ENCODE data around the gene WNT8B.

Gene WNT8B

GRCh38 chr10:100483876-100484666 lies 21.3 kb downstream of the WNT8B start:
- DNase-seq (ENCODE audit: low spot score), result no peak

DNA sequence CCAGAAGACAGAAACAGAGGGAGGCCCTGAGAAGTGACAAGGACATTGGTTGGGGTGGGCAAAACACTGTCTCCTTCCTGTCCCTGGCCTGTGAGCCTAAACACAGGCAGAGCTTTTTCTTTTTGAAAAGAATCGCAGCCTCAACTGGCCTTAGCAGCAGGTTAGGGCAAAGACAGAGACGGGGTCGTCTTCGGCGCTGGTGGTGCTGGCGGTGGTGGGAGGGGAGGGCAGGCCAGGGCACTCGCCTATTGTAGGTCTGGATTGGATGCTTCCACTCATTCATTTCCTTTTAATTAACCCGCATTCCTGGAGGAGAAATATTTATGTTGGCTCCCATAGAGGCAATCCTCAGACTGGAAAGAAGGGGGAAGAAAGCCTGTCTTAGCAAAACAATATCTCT lies 22.6 kb downstream of the WNT8B start:
- DNase-seq (ENCODE audit: low spot score), result no peak

DNA sequence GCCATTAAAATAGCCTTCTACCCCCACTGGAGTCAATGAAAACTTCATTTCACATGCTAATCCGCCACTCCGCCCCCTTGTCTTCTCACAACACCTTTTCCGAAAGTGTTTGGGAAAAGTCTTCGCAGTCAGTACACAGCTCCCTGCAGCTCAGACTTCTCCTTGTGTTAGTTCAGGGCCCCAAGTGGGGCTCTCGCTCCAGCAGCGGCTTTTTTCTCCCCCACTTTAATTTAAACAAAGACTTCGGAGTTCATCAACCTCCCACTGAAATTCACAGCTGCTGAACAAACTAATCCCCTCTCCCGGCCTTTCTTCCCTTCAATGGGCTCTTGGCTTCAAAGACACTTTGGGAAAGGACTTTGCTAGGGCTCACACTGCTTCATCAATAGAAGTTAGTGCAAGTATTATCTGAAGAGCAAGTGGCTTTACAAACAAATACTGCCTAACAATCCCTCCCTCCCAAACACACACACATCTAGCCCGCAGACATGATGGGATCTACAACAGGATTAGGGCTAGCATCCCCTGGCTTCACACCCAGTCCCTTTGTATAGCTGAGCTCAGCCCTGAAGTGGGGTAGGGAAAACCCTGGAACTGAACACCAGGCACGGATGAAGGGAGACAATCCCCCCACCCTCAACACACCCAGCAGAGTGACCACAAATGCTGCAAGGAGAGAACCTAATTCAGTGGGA lies 23.1 kb downstream of the WNT8B start:
- no peak for DNase-seq (ENCODE audit: low spot score)

DNA sequence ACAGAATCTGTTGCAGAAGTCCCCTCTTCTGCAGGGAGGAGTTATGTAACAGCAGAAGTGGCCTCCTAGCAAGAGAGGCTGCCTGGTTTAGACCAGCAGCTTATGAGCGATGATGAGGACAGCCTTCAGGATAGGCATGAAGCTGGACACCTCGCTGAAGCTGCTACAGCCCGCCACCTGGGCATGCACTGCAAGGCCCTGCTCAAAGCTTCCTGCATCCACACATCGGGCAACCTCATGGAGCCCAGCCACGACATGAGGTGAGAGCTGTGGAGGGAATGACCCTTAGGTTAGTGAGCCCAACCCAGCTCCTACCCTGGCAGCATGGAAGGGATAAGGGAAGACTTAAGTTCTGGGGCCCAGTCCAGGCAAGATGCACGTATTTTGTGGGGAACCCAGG lies 24.7 kb downstream of the WNT8B start:
- DNase-seq (ENCODE audit: low spot score), result no peak

DNA sequence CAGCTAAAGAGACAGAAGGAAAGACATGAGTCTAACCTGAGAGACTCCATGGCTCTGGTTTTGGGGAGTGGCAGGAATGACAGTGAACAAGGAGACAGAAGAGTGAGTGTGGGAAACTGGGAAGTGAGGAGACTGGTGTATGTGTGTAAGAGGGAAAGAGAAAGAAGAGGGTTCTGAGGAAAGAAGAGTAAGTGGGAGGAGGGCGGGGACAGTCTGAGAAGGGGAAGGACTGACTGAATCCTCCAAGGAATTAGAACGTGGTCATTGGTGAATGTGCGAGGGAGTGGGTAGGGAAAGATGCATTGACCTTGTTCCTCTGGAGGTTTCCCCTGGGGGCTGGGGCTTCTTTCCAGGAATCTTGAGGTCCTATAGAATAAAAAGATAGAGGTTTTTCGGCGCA lies 26.6 kb downstream of the WNT8B start:
- no peak for DNase-seq (ENCODE audit: low spot score)

DNA sequence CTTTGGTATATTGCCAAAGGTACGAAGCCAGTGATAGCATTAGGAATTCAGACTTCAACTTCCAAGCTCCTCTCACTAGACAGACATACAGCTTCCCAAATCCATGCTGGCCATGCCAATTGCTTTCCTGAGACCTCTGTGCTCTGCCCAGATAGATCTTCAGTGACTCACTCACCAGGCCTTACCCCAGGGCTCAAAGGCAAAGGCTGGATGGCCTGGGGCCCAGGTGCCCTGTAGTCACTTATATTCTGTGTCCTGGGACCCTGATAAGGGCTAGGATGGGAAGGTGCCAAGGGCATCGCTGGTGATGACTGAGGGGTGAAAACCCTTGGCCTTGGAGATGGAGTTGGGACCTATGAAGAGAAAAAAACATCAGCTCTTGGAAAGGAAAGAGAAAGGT lies 27.7 kb downstream of the WNT8B start:
- DNase-seq (ENCODE audit: low spot score), result no peak

- no peak for DNase-seq (ENCODE audit: low spot score)
Measured at GRCh38 chr10:100496567-100496966, 33.8 kb downstream of the WNT8B start.

- no peak for DNase-seq (ENCODE audit: low spot score)
Measured at GRCh38 chr10:100498059-100498458, 35.2 kb downstream of the WNT8B start.

DNA sequence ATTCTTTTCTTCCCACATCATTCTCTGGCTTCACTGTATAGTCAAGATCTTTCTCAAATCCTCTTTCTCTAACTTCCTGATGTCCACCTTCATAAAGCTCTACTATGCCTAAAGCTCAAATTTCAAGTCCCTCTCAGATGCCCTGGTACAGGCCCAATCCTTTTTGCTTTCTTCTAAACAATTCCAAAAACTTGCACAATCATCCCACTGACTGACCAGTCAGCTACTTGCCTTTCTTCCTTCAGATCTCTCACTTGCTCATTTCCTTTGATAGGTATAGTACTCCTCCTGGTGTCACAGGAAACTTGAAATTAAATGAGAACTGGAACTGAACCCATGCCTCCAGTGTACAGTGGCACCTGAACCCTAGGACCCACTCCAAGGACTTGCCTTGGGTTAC lies 38.6 kb downstream of the WNT8B start:
- no peak for DNase-seq (ENCODE audit: low spot score)

DNA sequence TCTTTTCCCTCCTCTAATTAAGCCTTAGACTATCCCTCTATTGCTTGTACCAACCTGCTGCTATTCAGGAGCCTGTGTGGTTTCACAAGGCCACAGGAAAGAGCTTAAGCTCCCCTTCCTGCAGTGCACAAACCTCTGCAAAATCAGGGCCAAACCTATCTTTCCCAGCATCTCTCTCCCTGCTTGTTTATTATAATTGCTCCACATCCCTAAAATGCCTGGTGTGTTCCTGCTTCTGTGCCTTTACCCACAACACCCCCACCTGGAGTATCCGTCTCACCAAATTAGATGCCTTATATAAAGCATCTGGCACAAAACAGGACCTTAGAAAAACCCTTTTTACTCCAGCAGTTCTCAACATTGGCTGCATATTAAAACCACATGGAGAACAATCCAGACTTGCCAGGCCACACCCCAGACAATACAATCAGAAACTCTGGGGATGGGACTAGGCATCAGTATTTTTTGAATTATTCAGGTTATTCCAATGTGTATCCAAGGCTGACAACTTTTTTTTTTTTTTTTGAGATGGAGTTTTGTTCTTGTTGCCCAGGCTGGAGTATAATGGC lies 40.2 kb downstream of the WNT8B start:
- DNase-seq (ENCODE audit: low spot score), result no peak

GRCh38 chr10:100504096-100504495 lies 41.3 kb downstream of the WNT8B start:
- DNase-seq (ENCODE audit: low spot score), result no peak

GRCh38 chr10:100505164-100505563 lies 42.4 kb downstream of the WNT8B start:
- no peak for DNase-seq (ENCODE audit: low spot score)

- no peak for DNase-seq (ENCODE audit: low spot score)
Measured at GRCh38 chr10:100506596-100507356, 44.0 kb downstream of the WNT8B start.

DNA sequence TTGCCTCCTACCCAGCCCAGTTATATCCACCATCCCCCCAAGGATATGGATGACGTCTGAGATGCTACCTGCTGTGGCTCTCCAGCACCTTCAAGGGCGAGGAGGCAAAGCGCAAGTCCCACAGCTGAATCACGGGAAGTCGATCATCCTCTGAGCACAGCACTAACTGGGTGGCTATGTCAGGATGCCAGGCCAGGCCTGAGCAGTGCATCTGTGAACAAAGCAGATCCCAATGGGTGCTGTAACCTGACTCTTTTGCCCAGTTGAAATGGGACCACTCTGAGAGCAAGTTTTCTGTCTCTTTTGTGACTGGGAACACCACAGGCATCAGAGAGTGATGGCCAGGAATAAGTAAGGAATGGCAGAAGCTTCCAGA lies 44.5 kb downstream of the WNT8B start:
- no peak for DNase-seq (ENCODE audit: low spot score)

DNA sequence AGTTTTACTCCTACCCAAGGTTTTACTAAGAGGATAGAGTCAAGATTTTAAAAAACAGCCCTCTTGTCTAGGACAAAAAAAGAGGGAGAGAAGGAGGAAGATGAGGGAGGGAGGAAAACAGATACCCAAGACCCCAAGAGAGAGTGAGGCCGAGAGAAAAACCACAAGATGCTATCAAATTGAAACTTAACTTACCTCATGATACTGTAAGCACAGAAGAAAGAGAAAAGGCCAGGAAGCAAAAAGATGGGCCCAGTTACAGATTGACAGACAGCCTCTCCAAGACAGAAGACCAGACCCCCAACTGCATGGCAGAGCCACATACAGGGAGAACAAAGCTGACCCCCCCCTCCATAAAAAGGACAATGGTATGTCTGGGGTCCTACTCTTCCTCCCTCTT lies 45.5 kb downstream of the WNT8B start:
- no peak for DNase-seq (ENCODE audit: low spot score)

DNA sequence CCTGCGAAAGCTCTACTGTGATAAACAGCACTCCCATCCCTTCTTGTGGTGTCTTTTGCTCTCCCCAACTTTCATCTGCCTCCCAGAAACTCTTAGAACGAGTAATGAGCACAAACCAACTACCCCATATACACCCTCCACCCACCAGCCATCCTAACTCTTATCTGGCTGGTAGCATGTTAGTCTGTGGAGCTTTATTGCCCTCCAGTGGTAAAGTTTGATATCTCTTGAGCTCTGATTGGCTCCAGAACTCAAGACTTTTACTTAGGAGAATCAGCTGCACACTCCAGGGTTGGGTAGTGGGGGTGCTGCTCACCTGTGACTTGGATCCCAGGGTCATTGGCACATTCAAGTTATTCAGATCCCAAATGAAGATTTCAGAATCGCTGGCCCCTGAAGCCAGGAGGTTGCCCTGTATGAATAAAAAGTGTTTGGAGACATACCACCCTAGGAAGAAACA lies 45.9 kb downstream of the WNT8B start:
- no peak for DNase-seq (ENCODE audit: low spot score)

DNA sequence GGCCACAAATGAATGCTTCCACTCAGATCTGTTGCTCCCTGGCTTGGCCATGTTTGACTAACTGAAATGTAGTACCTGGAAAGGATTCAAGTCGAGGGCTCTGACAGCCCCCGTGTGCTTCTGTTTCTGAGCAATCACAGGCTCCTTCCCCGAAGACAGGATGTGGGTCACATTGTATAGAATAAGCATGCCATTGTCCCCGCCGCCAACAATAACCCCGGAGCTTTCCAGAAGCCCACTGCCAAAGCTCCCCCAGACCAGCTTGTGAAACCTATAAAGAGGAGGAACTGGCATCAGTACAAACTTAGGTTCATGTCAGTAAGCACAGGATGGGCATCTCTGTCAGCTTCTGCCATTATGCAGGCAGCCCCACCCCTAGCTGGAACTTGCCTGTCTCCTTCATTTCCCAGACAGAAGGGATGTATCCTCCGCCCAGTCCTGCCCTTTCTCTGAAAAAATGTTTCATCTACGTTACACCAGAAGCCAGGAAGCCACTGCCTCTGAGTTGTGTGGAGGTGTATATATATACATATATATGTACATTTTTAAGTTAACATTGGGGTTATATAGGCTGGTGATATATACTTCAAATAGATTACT lies 46.5 kb downstream of the WNT8B start:
- no peak for DNase-seq (ENCODE audit: low spot score)

DNA sequence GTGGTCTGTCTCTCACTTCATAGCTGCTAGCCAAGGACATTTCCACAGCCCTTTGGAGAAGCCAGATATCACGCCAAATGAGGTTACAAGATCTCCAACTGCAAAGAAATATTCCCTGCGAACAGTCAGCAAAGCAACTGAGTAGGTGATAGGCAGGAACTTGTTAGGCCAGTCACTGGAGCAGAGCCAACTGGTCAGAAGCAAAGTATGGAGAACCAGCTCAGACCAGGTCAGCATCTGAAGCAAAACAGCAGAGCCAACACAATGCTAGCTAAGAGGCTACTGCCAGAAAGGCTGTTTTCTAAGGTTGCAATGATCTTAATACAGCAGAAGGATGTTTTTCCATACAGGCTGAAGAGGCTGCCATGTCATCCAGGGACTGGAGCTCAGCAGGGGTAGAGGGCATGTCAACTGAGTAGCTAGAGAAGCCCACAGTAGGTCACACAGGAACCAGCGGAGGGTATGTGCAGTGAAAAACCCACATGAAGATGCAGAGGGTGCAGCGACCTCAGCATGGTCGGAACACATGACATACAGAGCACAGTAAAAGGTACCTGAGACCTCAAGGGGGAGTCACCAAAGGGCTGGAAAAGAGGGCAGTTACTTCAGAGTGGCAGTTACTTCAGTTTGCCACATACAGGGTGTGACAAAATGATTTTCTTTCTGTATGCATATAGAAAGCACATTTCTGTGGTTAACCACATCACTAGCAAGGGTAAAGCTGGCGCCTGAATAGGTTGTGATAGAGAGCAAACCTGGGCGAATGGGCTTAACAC lies 47.9 kb downstream of the WNT8B start:
- no peak for DNase-seq (ENCODE audit: low spot score)

GRCh38 chr10:100515612-100516011 lies 52.8 kb downstream of the WNT8B start:
- no peak for DNase-seq (ENCODE audit: low spot score)

DNA sequence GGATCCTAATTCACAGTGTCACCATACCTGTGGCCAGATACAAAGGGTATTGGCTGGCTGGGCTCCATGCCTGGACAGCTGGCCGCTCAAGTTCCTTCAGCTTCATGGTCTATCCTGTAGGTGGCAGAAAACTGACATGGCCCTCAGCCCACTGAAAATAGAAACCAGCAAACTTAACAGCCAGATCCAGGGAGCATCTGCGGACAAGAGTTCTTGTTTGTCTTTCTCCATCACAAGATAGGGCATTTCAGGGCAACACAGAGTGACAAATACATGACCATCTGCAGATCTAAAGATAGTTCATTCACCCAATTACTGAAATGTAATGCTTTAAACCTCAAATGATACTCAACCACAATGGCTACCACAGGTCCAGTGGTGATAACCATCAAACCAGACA lies 54.0 kb downstream of the WNT8B start:
- no peak for DNase-seq (ENCODE audit: low spot score)

GRCh38 chr10:100518761-100519241 lies 56.0 kb downstream of the WNT8B start:
- DNase-seq (ENCODE audit: low spot score), result peak; percentile 63
